ENCODE results near the gene NAXD.

GRCh38 chr13:110642291-110642981, 27.1 kb downstream of the NAXD start:
- TF ChIP-seq, protein P1, sequence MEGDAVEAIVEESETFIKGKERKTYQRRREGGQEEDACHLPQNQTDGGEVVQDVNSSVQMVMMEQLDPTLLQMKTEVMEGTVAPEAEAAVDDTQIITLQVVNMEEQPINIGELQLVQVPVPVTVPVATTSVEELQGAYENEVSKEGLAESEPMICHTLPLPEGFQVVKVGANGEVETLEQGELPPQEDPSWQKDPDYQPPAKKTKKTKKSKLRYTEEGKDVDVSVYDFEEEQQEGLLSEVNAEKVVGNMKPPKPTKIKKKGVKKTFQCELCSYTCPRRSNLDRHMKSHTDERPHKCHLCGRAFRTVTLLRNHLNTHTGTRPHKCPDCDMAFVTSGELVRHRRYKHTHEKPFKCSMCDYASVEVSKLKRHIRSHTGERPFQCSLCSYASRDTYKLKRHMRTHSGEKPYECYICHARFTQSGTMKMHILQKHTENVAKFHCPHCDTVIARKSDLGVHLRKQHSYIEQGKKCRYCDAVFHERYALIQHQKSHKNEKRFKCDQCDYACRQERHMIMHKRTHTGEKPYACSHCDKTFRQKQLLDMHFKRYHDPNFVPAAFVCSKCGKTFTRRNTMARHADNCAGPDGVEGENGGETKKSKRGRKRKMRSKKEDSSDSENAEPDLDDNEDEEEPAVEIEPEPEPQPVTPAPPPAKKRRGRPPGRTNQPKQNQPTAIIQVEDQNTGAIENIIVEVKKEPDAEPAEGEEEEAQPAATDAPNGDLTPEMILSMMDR (IDR thresholded peaks at IDR 0.05), result no peak
- TF ChIP-seq POLR2A (IDR thresholded peaks at IDR 0.05), result no peak
- TF ChIP-seq POLR2AphosphoS5 (IDR thresholded peaks at IDR 0.05), result no peak
